ENCODE data around the gene ZMYM1.

DNA sequence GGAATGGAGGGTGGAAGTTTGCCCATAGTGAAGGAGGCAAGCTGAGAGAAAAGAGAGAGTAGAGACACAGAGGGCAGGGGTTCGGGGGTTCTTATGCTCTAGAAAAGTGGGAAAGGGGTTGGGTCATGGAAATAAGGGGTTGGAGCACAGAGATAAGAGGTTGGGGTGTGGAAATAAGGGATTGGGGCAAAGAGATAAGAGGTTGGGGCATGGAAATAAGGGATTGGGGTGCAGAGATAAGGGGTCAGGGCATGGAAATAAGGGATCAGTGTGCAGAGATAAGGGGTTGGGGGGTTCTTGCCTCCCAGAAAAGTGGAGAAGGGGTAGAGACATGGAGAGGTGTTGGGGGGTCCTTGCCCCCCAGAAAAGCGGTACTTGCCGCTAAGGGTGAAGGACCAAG is 57.6 kb downstream of the ZMYM1 start:
- TF ChIP-seq, protein P1, sequence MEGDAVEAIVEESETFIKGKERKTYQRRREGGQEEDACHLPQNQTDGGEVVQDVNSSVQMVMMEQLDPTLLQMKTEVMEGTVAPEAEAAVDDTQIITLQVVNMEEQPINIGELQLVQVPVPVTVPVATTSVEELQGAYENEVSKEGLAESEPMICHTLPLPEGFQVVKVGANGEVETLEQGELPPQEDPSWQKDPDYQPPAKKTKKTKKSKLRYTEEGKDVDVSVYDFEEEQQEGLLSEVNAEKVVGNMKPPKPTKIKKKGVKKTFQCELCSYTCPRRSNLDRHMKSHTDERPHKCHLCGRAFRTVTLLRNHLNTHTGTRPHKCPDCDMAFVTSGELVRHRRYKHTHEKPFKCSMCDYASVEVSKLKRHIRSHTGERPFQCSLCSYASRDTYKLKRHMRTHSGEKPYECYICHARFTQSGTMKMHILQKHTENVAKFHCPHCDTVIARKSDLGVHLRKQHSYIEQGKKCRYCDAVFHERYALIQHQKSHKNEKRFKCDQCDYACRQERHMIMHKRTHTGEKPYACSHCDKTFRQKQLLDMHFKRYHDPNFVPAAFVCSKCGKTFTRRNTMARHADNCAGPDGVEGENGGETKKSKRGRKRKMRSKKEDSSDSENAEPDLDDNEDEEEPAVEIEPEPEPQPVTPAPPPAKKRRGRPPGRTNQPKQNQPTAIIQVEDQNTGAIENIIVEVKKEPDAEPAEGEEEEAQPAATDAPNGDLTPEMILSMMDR (IDR thresholded peaks at IDR 0.05): no peak
- TF ChIP-seq POLR2A (IDR thresholded peaks at IDR 0.05) (no peak), POLR2AphosphoS5 (IDR thresholded peaks at IDR 0.05) (no peak)

Measured in transverse colon (tissue), 4 donors.